ENCODE data around the gene CACNA1D. TPM values are rescaled to one million over a fixed set of nuclear protein-coding genes. Genes with fewer than 3 reads are reported as not detected.

CACNA1D gene
- total RNA-seq, 1 experiment from 2014 or later, result not detected

DNA sequence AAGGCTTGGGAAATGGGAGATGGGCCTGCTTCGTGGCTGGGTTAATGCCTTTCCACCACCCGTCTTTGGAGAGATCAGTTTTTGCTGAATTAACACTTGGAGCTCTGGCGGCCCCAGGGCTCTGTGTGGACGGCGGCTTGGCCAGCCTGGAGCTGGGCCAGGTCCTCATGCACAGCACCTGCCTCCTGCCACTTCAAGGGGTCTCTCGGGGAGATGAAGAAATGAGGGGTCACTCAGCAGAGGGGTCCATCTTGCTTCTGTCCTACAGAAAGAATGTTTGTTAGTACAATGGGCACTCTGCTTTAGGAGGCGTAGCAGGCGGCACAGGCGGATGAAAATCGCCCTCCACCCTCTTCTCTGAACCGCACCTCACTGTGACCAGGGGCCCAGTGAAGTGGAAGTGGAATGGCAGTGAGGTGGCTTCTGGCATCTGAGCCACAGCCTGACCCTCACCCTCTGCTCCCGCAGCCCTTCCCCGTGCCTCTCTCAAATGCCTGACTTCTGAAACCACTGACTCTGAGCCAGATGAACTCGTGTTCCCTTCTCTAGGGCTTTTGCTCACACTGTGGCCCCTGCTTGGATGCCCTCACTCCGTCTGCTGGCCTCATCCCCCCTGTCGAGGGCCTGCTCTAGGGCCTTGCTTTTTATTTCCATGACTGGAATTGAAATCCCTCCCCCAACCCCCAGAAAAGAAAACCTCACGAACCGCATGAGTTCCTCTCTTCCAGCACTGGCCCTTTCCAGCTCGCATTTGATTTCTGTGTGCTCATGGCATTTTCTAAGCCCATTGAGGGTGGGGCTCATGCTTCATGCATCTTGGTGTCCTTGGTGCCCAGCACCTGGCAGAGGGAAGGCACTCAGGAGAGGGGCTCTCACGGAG lies 309.6 kb downstream of the CACNA1D start:
- no peak for DNase-seq (ENCODE audit: low read depth)

DNA sequence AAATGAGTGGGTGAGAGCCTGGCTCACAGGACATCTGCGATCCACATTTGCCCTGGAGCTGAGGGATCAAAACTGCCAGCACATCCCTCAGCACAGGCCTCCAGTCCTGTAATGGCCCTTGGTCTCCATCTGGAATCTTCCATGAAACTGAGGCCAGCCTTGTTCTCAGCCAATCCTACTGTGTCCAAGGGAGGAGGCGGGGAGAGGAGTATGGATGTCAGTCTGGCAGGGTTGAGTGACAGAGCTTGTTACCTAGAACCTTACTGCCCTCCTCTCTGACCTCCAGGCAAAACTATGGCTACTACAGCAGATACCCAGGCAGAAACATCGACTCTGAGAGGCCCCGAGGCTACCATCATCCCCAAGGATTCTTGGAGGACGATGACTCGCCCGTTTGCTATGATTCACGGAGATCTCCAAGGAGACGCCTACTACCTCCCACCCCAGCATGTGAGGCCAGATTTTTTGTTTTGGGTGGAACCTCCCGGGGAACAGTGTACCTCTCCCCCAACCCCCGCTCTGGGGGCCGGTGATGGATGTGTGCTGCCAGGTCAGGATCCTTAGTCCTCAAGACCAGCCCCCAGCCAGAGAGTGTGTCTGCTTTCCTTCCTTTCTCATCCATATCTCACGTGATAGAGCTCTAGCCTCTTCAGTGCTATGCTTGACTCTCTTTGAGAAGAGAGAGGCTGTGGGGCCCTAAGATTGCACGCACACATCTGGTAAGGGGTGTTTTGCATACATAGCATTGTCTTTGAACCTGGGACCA lies 310.5 kb downstream of the CACNA1D start:
- DNase-seq (ENCODE audit: low read depth), result peak; percentile 47

DNA sequence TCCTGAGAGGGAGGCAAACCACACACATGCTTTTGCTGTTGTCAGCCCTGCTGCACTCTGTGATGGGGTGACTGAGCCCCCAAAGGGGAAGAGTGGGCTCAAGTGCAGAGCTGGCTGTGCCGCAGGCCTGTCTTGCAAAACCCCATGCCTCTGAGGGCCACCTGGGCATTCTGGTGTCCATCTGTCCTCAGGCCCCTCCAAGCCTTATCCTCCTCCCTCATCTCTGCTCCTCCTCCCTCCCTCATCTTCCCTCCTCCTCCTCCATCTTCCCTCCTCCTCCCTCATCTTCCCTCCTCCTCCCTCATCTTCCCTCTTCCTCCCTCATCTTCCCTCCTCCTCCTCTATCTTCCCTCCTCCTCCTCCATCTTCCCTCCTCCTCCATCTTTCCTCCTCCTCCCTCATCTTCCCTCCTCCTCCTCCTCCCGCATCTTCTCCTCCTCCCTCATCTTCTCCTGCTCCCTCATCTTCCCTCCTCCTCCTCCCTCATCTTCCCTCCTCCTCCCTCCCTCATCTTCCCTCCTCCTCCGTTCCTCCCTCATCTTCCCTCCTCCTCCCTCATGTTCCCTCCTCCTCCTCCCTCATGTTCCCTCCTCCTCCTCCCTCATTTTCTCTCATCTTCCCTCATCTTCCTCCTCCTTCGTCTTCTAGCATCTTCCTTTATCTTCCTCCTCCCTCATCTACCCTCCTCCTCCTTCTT lies 311.2 kb downstream of the CACNA1D start:
- no peak for DNase-seq (ENCODE audit: low read depth)

DNA sequence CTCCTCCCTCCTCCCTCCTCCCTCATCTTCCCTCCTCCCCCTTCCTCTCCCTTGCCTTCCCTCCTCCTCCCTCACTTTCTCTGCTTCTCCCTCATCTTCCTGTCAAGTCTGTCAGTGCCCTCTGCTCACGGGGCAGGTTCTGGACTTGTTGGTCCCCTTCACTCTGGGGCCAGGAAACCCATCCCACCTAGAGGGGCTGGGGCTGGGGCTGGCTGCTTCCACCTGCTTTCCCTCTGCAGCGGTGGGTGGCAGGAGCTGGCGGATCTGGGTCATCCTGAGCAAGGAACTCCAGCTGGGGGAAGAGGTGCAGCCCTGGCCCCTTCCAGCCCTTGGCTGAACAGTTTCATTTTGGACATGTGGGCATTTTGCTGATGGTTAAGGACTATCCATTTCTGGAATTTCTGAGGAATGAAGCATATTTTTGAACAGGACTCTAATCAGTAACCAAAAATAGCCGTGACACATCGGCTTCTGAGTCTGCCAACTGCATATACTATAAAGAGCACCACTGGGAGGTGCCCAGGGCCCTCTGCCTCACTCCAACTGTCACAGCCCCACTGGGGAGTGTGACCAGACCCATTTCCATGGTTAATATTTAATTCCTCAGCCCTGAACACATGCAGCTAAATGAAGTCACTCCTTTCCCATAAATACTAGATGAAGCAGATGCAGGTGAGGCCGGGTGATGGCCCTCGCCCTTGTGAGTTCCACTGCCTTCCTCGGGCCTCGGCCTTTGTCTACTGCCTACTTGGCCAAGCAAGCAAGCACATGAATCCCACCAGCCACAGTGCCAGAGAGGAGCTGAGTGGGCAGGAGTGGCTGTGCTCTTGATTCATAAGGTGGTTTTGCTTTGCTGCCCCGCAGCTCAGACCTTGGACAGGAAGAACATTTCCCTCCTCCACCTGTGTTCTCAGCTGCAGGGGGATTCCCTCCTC lies 312.0 kb downstream of the CACNA1D start:
- DNase-seq (ENCODE audit: low read depth), result peak; percentile 44

DNA sequence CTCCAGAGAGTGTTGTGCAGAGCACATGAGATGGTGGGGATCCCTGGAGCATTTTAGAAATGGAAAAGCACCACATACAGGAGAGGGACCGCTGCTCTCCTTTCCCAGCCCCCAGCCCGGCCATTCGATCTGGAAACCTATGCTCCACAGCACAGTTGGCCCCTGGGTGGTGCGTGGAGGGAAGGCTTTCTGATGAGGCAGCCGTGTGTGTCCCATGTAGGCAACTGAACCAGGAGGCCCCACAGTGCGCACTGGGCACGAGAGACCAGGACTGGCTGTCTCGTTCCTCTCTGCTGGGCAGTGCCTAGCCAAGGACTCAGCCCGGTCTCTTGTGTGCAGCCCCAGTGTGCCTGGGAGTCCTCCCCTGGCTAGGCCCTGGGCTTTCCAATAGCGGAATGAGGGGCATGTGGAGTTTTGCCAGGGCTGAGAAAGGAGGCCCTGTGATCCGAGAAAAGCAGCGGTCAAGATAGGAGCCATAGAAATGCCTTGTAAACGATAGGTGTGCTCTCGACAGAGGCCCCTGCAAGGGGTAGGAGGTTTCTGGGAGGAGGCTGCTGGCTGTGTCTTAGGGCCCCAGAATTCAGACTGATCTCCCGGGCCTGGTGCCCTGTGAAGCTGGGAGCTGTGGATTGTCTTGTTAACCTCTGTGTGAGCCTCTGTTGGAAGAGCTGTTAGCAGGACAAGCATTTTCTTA lies 312.9 kb downstream of the CACNA1D start:
- no peak for DNase-seq (ENCODE audit: low read depth)

DNA sequence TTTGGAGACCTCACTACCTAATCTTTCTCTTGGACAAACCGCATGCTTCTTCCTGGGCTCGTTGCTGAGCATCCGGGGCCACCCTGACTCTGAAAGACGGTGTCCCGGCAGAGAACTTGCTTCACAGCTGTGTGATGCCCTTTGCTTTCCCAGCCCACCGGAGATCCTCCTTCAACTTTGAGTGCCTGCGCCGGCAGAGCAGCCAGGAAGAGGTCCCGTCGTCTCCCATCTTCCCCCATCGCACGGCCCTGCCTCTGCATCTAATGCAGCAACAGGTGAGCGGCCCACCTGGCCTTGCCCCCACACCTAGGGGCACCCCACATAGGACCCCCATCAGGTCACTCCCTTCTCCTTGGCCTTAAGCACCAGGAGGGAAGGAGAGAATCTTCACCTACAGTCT lies 314.1 kb downstream of the CACNA1D start:
- DNase-seq (ENCODE audit: low read depth), result no peak

DNA sequence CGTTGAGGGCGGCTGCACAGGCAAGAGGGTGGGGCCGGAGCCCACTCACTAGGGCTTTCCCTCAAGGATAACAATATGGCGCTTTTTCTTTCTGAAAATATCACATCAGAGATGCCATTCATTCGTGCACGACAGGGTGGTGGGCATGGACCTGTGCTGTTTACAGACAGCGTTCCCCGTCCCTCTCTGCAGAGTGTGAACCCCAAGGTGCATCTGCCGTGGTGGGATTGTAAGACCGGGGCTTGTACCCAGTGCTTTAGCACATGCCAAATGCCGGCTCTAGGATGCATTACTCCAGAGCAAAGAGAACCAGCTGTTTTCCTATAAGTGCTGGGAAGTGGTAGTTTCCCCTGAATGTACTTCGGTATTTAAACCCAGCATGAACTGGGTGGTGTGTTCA lies 314.9 kb downstream of the CACNA1D start:
- no peak for DNase-seq (ENCODE audit: low read depth)

DNA sequence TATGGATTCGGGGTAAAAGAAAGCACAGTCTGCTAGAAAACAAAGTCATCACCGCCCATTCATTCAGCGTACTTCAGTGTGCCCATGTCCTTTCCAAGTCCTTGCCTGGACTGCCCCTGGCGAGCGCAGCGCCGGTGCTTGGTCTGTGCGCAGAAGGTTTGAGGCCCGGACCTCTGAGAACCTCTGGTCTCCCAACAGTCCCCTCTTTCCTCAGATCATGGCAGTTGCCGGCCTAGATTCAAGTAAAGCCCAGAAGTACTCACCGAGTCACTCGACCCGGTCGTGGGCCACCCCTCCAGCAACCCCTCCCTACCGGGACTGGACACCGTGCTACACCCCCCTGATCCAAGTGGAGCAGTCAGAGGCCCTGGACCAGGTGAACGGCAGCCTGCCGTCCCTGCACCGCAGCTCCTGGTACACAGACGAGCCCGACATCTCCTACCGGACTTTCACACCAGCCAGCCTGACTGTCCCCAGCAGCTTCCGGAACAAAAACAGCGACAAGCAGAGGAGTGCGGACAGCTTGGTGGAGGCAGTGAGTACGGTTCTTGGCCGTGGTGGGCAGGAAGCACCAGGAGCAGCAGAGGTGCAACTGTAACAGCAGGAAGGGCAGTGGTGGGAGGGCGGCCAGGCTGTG lies 315.5 kb downstream of the CACNA1D start:
- DNase-seq (ENCODE audit: low read depth), result no peak

DNA sequence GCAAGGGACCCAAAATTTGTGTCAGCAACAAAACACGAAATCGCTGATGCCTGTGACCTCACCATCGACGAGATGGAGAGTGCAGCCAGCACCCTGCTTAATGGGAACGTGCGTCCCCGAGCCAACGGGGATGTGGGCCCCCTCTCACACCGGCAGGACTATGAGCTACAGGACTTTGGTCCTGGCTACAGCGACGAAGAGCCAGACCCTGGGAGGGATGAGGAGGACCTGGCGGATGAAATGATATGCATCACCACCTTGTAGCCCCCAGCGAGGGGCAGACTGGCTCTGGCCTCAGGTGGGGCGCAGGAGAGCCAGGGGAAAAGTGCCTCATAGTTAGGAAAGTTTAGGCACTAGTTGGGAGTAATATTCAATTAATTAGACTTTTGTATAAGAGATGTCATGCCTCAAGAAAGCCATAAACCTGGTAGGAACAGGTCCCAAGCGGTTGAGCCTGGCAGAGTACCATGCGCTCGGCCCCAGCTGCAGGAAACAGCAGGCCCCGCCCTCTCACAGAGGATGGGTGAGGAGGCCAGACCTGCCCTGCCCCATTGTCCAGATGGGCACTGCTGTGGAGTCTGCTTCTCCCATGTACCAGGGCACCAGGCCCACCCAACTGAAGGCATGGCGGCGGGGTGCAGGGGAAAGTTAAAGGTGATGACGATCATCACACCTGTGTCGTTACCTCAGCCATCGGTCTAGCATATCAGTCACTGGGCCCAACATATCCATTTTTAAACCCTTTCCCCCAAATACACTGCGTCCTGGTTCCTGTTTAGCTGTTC lies 316.9 kb downstream of the CACNA1D start:
- DNase-seq (ENCODE audit: low read depth), result no peak

DNA sequence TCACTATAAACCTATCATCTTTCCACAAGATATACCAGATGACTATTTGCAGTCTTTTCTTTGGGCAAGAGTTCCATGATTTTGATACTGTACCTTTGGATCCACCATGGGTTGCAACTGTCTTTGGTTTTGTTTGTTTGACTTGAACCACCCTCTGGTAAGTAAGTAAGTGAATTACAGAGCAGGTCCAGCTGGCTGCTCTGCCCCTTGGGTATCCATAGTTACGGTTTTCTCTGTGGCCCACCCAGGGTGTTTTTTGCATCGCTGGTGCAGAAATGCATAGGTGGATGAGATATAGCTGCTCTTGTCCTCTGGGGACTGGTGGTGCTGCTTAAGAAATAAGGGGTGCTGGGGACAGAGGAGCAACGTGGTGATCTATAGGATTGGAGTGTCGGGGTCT lies 318.0 kb downstream of the CACNA1D start:
- DNase-seq (ENCODE audit: low read depth), result no peak

DNA sequence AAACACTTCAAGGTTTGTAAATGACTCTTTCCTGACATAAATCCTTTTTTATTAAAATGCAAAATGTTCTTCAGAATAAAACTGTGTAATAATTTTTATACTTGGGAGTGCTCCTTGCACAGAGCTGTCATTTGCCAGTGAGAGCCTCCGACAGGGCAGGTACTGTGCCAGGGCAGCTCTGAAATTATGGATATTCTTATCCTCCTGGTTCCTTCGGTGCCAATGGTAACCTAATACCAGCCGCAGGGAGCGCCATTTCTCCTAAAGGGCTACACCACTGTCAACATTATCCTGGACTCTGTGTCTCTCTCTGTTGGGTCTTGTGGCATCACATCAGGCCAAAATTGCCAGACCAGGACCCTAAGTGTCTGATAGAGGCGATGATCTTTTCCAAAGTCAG lies 318.8 kb downstream of the CACNA1D start:
- DNase-seq (ENCODE audit: low read depth), result no peak

DNA sequence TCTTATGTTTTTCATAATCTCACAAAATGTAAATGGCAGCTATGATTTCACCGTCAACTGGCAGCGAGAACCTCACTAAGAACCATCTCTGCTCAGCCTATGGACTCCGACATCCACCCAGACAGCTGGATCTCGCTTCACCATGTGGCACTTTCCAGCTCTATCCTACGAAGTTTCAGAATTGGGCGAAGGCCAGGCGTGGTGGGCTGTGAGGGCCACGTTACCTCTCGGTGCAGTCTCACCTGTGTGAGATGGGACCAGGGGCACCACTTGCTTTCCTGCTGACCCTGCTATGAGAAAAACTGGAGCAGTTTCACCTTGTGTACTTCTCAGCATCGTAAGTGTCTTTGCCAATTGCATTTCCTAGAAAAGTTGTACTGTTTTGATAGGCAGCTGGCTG lies 319.5 kb downstream of the CACNA1D start:
- no peak for DNase-seq (ENCODE audit: low read depth)

DNA sequence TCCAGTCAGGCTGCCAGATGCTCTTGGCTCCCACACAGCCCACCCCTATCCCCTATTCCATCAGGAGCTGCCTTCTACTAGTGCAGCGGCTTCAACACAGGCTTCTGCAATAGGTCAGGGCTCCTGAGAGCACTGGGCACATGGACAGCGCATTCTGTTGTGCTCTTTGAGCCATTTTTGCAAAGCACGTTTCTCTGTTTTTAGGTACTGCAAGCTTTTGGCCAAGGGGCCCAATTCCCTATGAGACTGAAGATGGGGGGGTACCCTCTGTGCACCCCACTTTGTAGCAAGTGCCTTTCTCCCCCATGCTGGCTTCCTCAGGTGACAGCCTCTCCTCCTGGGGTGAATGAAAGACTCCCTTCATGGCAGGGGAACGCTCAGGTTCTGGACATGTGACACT lies 320.7 kb downstream of the CACNA1D start:
- DNase-seq (ENCODE audit: low read depth), result no peak

DNA sequence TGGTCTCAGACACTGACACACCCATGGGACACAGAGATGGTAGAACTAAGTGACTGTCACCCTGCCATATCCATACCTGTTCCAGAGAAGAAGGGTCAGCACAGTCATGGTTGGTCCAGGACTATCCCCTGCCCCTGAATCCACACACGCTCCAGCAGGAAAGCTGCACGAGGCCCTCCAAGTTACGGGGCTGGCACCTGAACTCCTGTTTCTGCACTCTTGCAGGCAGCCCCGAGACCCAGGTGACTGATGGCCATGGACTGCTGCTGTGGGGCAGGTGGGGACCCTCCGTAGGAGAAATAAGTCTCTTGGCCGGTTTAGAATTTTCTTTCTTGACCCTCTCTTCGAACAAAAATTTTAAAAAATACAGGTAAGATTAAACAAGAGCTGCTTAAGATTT lies 321.2 kb downstream of the CACNA1D start:
- no peak for DNase-seq (ENCODE audit: low read depth)

DNA sequence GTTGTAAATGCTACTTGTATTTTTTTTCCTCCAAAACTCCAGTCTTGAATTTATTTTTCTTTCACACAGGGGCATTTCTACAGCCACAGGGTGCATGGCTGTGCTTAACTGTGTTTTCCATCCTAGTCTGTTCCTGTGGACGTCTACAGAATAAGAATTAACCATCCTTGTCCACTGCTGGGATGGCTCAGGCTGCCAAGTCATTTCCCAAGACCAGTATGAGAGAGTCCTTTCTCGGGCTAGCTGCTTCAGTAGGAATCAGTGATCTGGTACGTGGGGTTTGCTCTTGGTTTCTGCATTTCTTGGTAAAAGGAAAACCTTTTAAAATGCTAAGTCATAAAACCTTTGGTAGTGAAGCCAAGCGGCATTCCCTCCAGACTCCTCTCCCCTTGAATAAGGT lies 322.0 kb downstream of the CACNA1D start:
- no peak for DNase-seq (ENCODE audit: low read depth)

DNA sequence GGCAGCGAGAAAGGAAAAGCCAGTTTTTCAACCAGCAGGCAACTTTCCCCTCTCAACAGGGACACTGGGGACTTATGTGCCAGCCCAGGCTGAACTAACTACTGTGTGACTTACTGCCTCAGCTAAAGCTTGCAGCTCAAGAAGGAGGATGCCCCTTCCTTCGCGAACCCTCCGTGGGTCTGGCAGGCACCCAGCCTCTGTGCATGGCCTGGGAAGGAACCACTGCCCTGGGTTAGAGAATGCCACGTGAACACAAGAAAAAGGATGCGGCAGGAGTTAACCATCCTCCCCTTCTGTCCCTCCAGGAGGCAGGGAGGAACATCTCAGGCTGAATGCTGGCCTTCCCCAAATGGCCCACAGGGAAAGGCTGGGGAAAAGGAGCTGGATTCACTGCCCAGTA lies 322.8 kb downstream of the CACNA1D start:
- DNase-seq (ENCODE audit: low read depth), result no peak

DNA sequence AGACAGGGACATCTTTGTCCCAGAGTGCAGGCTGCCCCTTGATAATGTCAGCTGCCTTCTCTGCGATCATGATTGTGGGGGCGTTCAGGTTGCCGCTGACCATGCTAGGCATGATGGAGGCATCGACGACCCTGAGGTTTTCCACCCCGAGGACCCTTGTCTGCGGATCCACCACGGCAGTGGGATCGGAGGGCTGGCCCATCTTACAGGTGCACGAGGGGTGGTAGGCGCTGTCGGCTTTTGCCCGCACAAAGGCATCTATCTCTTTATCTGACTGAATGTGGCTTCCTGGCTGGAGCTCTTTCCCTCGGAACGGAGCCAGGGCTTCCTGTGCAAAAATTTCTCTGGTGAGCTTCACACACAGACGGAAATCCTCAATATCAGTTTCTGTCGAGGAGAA lies 323.4 kb downstream of the CACNA1D start:
- DNase-seq (ENCODE audit: low read depth), result no peak

DNA sequence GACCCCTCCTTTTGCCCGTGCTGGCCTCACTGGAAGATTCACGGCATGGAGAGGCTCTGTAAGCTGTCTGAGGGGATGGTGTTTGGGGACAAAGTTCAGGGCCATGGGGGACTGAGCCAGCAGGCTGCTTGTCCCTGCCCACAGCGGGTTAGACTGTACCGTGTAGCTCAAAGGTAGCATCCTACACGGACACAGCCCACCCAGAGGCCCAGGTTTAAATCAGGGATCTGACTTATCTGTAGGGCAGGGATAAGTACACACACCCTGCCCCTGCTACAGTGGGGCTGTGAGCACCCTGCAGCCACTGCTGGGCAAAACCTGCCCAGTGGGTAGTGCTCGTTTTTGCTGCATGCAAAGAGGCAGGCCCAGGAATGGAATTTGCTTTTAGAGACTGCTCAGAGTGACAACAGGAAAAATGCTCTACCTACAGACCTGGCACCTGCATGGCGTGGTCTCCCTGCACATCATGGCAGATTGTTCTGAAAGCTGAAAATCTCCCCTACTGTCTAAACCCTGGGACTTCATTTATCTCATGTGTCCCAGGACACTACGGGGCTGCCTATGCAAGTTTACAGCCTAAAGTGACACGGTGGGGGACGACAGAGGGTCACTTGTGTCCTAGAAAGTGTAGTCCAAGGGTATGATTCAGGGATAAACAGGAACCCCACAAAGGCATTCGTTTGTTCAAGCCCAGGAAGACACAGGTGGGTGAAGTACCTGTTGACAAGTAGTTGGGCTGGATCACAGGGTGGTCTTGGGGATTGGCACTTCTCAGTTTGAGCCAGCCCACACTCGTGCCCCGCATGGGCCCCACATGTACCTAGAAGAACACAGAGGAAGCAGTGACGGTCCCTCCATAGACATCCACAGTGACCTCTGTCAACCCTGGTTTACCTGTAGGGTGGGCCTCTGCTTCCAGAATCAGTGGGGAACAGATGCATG lies 324.1 kb downstream of the CACNA1D start:
- no peak for DNase-seq (ENCODE audit: low read depth)
